Astrocyte of the spinal cord (primary cell): ENCODE measurements around the gene GJA3.
A peak's percentile ranks its signal among the peaks of the same experiment; 100 is the strongest.

ENCODE experiments used
- DNase-seq: peaks from one replicate; pipeline ENCODE4 v3.0.0; 2011; ENCODE audit warnings: low read depth, low spot score
- H3K4me3 ChIP-seq: 2 replicates; pipeline ENCODE4 v1.5.1; 2011; ENCODE audit warnings: low read depth, mild to moderate bottlenecking, low read length, moderate library complexity
- in situ Hi-C: cut with HindIII; loops from 2 replicates; pipeline ENCODE4 v1.10.0; 2017; ENCODE audit warnings: low sequenced_read_pairs
- TF ChIP-seq, protein P1 (sequence below): IDR thresholded peaks from 2 replicates; pipeline ENCODE4 v1.5.1; 2012; ENCODE audit warnings: low read depth, mild to moderate bottlenecking, low read length, inconsistent platforms

The GJA3 gene

DNA sequence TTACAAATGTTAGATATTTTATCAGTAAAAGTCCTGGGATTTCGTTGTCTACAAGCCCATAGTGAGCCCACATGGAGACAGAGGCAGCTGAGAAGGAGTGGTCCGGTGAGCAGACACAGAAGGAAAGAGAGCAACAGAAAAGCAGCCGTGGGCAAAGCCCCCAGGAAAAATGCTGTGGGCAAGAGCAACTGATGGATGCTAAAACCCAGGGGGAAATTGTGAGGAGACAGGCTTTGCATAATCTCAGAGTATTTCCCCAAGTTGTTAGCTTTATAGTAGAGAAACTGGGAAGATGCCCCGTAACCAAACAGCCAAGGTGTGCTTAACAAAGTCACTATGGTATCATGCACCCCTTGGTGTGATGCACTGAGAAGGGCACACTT is 35.1 kb downstream of the GJA3 start:
- H3K4me3 ChIP-seq = no peak overlapping the region
- no peak for DNase-seq
- in situ Hi-C loops = no loop called here
- TF ChIP-seq, protein P1, sequence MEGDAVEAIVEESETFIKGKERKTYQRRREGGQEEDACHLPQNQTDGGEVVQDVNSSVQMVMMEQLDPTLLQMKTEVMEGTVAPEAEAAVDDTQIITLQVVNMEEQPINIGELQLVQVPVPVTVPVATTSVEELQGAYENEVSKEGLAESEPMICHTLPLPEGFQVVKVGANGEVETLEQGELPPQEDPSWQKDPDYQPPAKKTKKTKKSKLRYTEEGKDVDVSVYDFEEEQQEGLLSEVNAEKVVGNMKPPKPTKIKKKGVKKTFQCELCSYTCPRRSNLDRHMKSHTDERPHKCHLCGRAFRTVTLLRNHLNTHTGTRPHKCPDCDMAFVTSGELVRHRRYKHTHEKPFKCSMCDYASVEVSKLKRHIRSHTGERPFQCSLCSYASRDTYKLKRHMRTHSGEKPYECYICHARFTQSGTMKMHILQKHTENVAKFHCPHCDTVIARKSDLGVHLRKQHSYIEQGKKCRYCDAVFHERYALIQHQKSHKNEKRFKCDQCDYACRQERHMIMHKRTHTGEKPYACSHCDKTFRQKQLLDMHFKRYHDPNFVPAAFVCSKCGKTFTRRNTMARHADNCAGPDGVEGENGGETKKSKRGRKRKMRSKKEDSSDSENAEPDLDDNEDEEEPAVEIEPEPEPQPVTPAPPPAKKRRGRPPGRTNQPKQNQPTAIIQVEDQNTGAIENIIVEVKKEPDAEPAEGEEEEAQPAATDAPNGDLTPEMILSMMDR = no peak

DNA sequence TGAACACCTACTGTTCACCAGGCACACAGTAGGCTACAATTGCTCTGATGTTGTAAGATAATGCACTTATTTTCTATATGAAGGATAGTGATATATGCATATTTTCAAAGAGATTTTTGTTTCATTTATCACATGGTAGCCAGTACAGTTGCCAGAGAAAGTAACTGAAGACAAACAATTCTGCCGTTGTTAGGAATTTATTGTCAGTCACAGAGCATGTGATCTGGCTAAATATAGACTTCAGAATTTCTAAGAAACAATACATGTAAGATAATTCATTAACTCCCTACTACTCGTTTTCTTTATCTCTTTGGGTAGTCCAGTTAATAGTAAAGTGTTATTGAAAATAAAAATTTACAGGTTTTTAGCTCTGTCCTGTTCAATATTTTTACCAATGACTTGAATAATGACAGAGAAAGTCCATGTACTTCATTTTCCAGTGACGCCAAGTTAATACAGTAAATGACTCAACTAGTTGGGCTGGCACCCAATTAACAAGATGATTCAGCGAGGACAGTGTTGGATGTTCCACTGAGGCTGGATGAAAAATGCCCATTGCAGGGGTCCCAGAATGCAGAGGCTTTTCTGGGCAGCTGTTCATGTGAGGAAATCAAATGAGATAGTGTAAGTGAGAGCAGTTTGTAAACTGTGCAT is 35.6 kb downstream of the GJA3 start:
- H3K4me3 ChIP-seq = no peak overlapping the region
- in situ Hi-C loops = no loop called here
- DNase-seq = peak; percentile 65
- TF ChIP-seq, protein P1 = no peak

DNA sequence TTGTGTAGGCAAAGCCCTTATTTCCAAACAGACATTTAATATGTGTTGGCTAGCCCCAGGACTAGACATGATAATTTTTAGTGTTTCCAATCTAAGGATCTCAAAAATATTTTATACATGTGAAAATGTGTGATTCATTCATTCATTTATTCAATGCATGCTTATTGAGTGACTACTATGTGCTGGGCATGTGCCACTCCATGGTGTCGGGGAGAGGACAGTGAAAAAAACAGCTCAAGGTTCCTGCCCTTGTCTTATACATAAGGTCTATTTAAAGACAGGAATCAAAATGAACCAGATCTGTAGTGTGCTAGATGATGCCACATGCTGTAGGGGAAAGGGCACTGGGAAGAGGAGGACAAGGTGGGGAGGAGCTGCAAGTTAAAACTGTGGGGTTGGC is 36.5 kb downstream of the GJA3 start:
- in situ Hi-C loops = no loop called here
- no peak for DNase-seq
- TF ChIP-seq, protein P1 = no peak
- H3K4me3 ChIP-seq = no peak overlapping the region

DNA sequence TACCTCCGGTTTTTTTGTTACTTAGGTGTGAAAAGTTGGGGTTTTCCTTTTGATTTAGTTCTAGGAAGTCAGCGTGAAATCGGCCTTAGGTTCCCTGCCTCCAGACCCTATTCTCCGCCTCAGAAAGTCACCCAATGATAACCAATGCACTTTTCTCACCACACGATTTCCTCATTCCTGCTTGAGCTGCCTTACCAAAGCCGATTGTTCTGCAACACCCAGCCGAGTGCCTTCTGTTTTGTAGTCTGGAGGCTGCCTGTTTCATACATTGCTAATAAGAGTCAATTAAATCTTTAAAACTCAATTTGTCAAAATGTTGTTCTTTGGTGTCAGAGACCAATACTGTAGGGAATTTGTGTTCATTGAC is 39.7 kb downstream of the GJA3 start:
- no peak for DNase-seq
- in situ Hi-C loops = no loop called here
- TF ChIP-seq, protein P1 = no peak
- H3K4me3 ChIP-seq = no peak overlapping the region

DNA sequence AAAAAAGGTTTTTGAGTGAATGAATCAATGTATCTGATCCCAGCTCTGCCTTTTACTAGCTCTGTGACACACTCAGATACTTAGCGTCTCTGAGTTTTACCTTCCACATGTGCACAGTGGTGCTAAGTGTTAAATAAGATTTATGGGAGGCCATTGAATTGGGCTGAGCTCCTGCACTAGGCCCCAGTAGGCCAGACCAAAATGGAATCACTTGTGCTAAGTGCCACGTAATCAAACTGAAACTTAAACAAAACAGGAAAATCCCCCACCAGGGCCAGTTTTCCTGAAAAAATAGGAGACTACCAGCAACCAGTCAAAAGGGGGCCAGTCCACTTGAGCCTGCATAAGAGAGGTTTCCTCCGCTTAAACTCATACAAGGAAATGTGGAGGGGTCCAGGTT is 40.9 kb downstream of the GJA3 start:
- no peak for DNase-seq
- no peak overlapping the region for H3K4me3 ChIP-seq
- TF ChIP-seq, protein P1 = no peak
- in situ Hi-C loops = no loop called here

DNA sequence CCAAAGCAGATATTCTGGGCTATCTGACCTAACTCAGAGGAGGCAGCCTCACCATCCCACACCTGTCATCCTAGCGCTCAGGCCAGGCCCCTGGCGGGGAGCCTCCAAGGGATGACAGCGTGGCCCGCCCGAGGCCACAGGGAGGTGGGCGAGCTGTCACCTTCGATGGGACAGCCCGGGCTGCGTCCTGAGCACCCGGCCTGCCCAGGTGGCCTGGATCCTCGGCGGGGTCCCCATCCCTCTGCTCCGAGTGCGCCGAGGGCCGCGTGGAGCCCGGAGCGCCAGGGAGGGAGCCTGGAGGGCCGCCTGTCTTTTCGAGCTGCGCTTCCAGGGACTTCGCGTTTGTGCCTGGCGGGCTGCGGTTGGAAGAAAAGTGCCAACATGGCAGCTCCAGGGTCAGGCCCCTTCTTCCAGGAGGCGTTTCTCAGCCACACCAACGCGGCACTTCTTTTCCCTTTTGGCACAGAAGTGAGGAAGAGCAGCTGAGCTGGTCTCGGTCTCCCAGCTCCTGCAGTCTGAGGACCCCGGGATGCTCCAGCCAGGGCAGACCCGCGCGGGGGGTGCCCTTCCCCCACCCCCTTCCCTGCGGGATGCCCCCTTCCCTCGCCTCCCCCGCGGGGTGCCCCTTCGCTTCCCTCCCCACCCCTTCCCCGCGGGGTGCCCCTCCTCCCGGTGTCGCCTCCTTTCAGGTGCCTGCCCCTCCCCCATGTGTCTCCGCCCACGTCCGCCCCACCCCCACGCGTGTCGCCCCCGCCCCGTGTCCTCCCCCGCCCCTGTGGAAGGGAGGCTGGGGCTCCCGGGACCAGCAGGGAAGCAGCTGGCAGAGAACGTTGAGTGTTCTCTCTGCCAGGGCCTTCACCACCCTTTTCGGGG is 42.3 kb downstream of the GJA3 start:
- H3K4me3 ChIP-seq = peak overlapping the region; percentile 48
- TF ChIP-seq, protein P1 = no peak
- in situ Hi-C loops = no loop called here
- peak; percentile 36 for DNase-seq
